Activated CD8-positive, alpha-beta T cell treated with anti-CD3 and anti-CD28 coated beads, Interleukin-2, amount 10 ng/mL, durations not matched to agents 7 days and 5 days (primary cell): ENCODE data around the gene LPA. TPM values are rescaled to one million over a fixed set of nuclear protein-coding genes. Genes with fewer than 3 reads are reported as not detected.
"Not testable (repeated sequence)": the region's sequence is repeated elsewhere in the genome, so short reads cannot be mapped to it uniquely, and the experiment has no call there.

Source experiments
- ATAC-seq: fragments of 150-1000 bp; cut with Tn5 transposase; one replicate; pipeline ENCODE4 v1.10.0; 2021; ENCODE audit warnings: moderate library complexity
- CTCF ChIA-PET: fragments of 350-600 bp; sonication (Branson Sonifier 250); formaldehyde crosslinking; loops from one replicate; lab custom pipeline; 2021; ENCODE audit warnings: antibody characterized with exemption; lab: Charles Lee
- POLR2A ChIA-PET: fragments of 350-600 bp; sonication (Branson Sonifier 250); formaldehyde crosslinking; loops from one replicate; lab custom pipeline; 2021; ENCODE audit warnings: antibody characterized with exemption; lab: Charles Lee
- DNase-seq: peaks from one replicate; pipeline ENCODE4 v3.0.0-alpha.2; 2020
- H3K27ac Mint-ChIP-seq: one replicate; pipeline ENCODE4 v1.8.0; 2021; ENCODE audit warnings: mild to moderate bottlenecking, mixed read lengths
- H3K27me3 Mint-ChIP-seq: one replicate; pipeline ENCODE4 v1.8.0; 2021; ENCODE audit warnings: low read depth, mixed read lengths
- H3K36me3 Mint-ChIP-seq: one replicate; pipeline ENCODE4 v1.8.0; 2021; ENCODE audit warnings: low read depth, mixed read lengths
- H3K4me1 Mint-ChIP-seq: one replicate; pipeline ENCODE4 v1.8.0; 2021; ENCODE audit warnings: low read depth, mixed read lengths
- H3K4me3 Mint-ChIP-seq: one replicate; pipeline ENCODE4 v1.8.0; 2021; ENCODE audit warnings: mild to moderate bottlenecking, mixed read lengths
- H3K9me3 Mint-ChIP-seq: one replicate; pipeline ENCODE4 v1.8.0; 2022; ENCODE audit warnings: mixed read lengths; ENCODE audit not compliant: insufficient read depth
- total RNA-seq, 2 experiments: library from RNA; stranded (reverse); gene quantifications; one replicate each; pipeline ENCODE4 v1.2.3, GENCODE V29; 2021

Gene LPA
- total RNA-seq, 2 experiments from 2014 or later: not detected

GRCh38 chr6:160532315-160532714, 131.8 kb downstream of the LPA start:
- no peak overlapping the region for H3K4me3 Mint-ChIP-seq
- peaks cover 36% of the 10 kb centered on the region for H3K27me3 Mint-ChIP-seq
- H3K9me3 Mint-ChIP-seq: no peaks in the 10 kb centered on the region
- no peak overlapping the region for H3K27ac Mint-ChIP-seq
- H3K36me3 Mint-ChIP-seq: no peaks in the 10 kb centered on the region
- DNase-seq (no peak), ATAC-seq (no peak)
- ChIA-PET POLR2A (no interaction called here), CTCF (interaction anchor here (2.6 to 4.3 kb wide), 2 partner anchors 12 to 394 kb away, joined by 19 to 73 read pairs; no protein-coding TSS in a partner anchor)
- H3K4me1 Mint-ChIP-seq: no peaks in the 10 kb centered on the region

GRCh38 chr6:160531826-160532225, 132.2 kb downstream of the LPA start:
- Mint-ChIP-seq H3K27ac (no peak overlapping the region), H3K4me3 (no peak overlapping the region), H3K9me3 (no peaks in the 10 kb centered on the region), H3K36me3 (no peaks in the 10 kb centered on the region), H3K4me1 (no peaks in the 10 kb centered on the region), H3K27me3 (peaks cover 40% of the 10 kb centered on the region)
- ATAC-seq (no peak), DNase-seq (no peak)
- ChIA-PET POLR2A (no interaction called here), CTCF (interaction anchor here (4.3 kb wide), 1 partner anchor 11 kb away, joined by 73 read pairs; no protein-coding TSS in a partner anchor)

- ATAC-seq, H3K4me1 Mint-ChIP-seq, H3K9me3 Mint-ChIP-seq, DNase-seq, POLR2A ChIA-PET, H3K4me3 Mint-ChIP-seq, H3K27ac Mint-ChIP-seq, CTCF ChIA-PET, H3K36me3 Mint-ChIP-seq: not testable (repeated sequence)
- peaks cover 48% of the 10 kb centered on the region for H3K27me3 Mint-ChIP-seq
Observed at GRCh38 chr6:160529524-160529923, 134.6 kb downstream of the LPA start.

- Mint-ChIP-seq H3K36me3 (no peaks in the 10 kb centered on the region), H3K4me1 (peaks cover 25% of the 10 kb centered on the region), H3K4me3 (no peak overlapping the region), H3K27ac (no peak overlapping the region), H3K9me3 (no peaks in the 10 kb centered on the region), H3K27me3 (peaks cover 29% of the 10 kb centered on the region)
- ATAC-seq (no peak), DNase-seq (no peak)
- POLR2A ChIA-PET: no interaction called here
- CTCF ChIA-PET: interaction anchor here (8.0 kb wide), 1 partner anchor 10 kb away, joined by 73 read pairs; no protein-coding TSS in a partner anchor
Observed at GRCh38 chr6:160523223-160523622, 140.9 kb downstream of the LPA start.

- ChIA-PET POLR2A (interaction anchor here (0.7 to 1.1 kb wide), 6 partner anchors 24 to 794 kb away, joined by 3 to 5 read pairs (median 4); no protein-coding TSS in a partner anchor), CTCF (interaction anchor here (0.6 to 8.0 kb wide), 22 partner anchors 8 to 853 kb away, joined by 3 to 73 read pairs (median 4); no protein-coding TSS in a partner anchor)
- Mint-ChIP-seq H3K27ac (peak overlapping the region; percentile 95), H3K9me3 (no peaks in the 10 kb centered on the region), H3K4me3 (peak overlapping the region; percentile 94), H3K4me1 (peaks cover 25% of the 10 kb centered on the region), H3K27me3 (peaks cover 32% of the 10 kb centered on the region), H3K36me3 (peaks cover 3% of the 10 kb centered on the region)
- ATAC-seq (peak; percentile 90), DNase-seq (peak; percentile 81)
Observed at GRCh38 chr6:160520043-160520904, 143.8 kb downstream of the LPA start.

- Mint-ChIP-seq H3K27ac (peak overlapping the region; percentile 95), H3K9me3 (no peaks in the 10 kb centered on the region), H3K36me3 (peaks cover 3% of the 10 kb centered on the region), H3K4me1 (peaks cover 25% of the 10 kb centered on the region), H3K27me3 (peaks cover 38% of the 10 kb centered on the region), H3K4me3 (peak overlapping the region; percentile 94)
- ChIA-PET CTCF (interaction anchor here (0.7 to 8.0 kb wide), 18 partner anchors 8 to 854 kb away, joined by 3 to 73 read pairs (median 5); no protein-coding TSS in a partner anchor), POLR2A (interaction anchor here (0.7 to 0.9 kb wide), 3 partner anchors 23 to 57 kb away, joined by 3 to 4 read pairs (median 3); no protein-coding TSS in a partner anchor)
- DNase-seq: no peak
- ATAC-seq: peak; percentile 14
Observed at GRCh38 chr6:160519603-160520042, 144.5 kb downstream of the LPA start.

- peaks cover 39% of the 10 kb centered on the region for H3K27me3 Mint-ChIP-seq
- no peak for ATAC-seq
- POLR2A ChIA-PET: interaction anchor here (0.9 kb wide), 2 partner anchors 56 to 57 kb away, joined by 3 to 4 read pairs; no protein-coding TSS in a partner anchor
Observed at GRCh38 chr6:160519133-160519532, 144.9 kb downstream of the LPA start.

GRCh38 chr6:160513836-160514235, 150.2 kb downstream of the LPA start:
- H3K4me1 Mint-ChIP-seq: peaks cover 5% of the 10 kb centered on the region
- DNase-seq (no peak), ATAC-seq (no peak)
- peaks cover 5% of the 10 kb centered on the region for H3K36me3 Mint-ChIP-seq
- POLR2A ChIA-PET: no interaction called here
- no peak overlapping the region for H3K27ac Mint-ChIP-seq
- H3K27me3 Mint-ChIP-seq: peaks cover 56% of the 10 kb centered on the region
- H3K4me3 Mint-ChIP-seq: no peak overlapping the region
- no peaks in the 10 kb centered on the region for H3K9me3 Mint-ChIP-seq
- CTCF ChIA-PET: interaction anchor here (1.5 kb wide), 1 partner anchor 20 kb away, joined by 4 read pairs; no protein-coding TSS in a partner anchor

More at GRCh38 chr6:160519133-160519532, 144.9 kb downstream of the LPA start:
- Mint-ChIP-seq H3K36me3 (peaks cover 5% of the 10 kb centered on the region), H3K4me3 (peak overlapping the region; percentile 94), H3K4me1 (peaks cover 25% of the 10 kb centered on the region), H3K27ac (peak overlapping the region; percentile 47), H3K9me3 (no peaks in the 10 kb centered on the region)
- CTCF ChIA-PET: interaction anchor here (0.7 to 8.0 kb wide), 18 partner anchors 9 to 854 kb away, joined by 3 to 73 read pairs (median 5); no protein-coding TSS in a partner anchor
- no peak for DNase-seq

GRCh38 chr6:160510976-160511617, 153.0 kb downstream of the LPA start:
- Mint-ChIP-seq H3K27me3 (peaks cover 45% of the 10 kb centered on the region), H3K4me1 (peaks cover 2% of the 10 kb centered on the region), H3K27ac (no peak overlapping the region), H3K36me3 (peaks cover 3% of the 10 kb centered on the region), H3K4me3 (no peak overlapping the region), H3K9me3 (no peaks in the 10 kb centered on the region)
- CTCF ChIA-PET: interaction anchor here (1.5 to 2.1 kb wide), 3 partner anchors 8 to 23 kb away, joined by 4 to 12 read pairs (median 5); no protein-coding TSS in a partner anchor
- ATAC-seq (no peak), DNase-seq (no peak)
- POLR2A ChIA-PET: no interaction called here

GRCh38 chr6:160510199-160510598, 153.9 kb downstream of the LPA start:
- H3K27me3 Mint-ChIP-seq: peaks cover 36% of the 10 kb centered on the region
- H3K4me3 Mint-ChIP-seq: no peak overlapping the region
- H3K4me1 Mint-ChIP-seq: peaks cover 2% of the 10 kb centered on the region
- peaks cover 2% of the 10 kb centered on the region for H3K36me3 Mint-ChIP-seq
- H3K9me3 Mint-ChIP-seq: no peaks in the 10 kb centered on the region
- H3K27ac Mint-ChIP-seq: no peak overlapping the region
- ChIA-PET CTCF (interaction anchor here (2.0 to 2.1 kb wide), 2 partner anchors 9 to 24 kb away, joined by 5 to 12 read pairs; no protein-coding TSS in a partner anchor), POLR2A (no interaction called here)
- ATAC-seq (no peak), DNase-seq (no peak)

GRCh38 chr6:160509610-160510009, 154.5 kb downstream of the LPA start:
- POLR2A ChIA-PET: no interaction called here
- H3K4me1 Mint-ChIP-seq: peaks cover 2% of the 10 kb centered on the region

More at GRCh38 chr6:160509610-160510009, 154.5 kb downstream of the LPA start:
- ATAC-seq: no peak
- Mint-ChIP-seq H3K4me3 (no peak overlapping the region), H3K36me3 (peaks cover 2% of the 10 kb centered on the region), H3K9me3 (no peaks in the 10 kb centered on the region), H3K27me3 (peaks cover 30% of the 10 kb centered on the region), H3K27ac (no peak overlapping the region)
- no peak for DNase-seq
- CTCF ChIA-PET: interaction anchor here (2.0 kb wide), 1 partner anchor 10 kb away, joined by 12 read pairs; no protein-coding TSS in a partner anchor
